Measurements from ENCODE around the gene LRCH1.
"Not testable (repeated sequence)": the region's sequence is repeated elsewhere in the genome, so short reads cannot be mapped to it uniquely, and the experiment has no call there.

The LRCH1 gene

GRCh38 chr13:46552889-46553520 lies at the start of gene LRCH1:
Gene LRCH1, plus strand, starts transcription at chr13:46553170. Its CDS starts 227 bp downstream, at chr13:46553397.
- DNase-seq, result peak; percentile 83

- no peak for DNase-seq
These were observed 48.9 kb upstream of the LRCH1 start for GRCh38 chr13:46504036-46504435.

- no peak for DNase-seq
These were observed 45.0 kb upstream of the LRCH1 start for GRCh38 chr13:46507981-46508380.

GRCh38 chr13:46509981-46510380 lies 43.0 kb upstream of the LRCH1 start:
- no peak for DNase-seq

- DNase-seq, result no peak
These were observed 37.2 kb upstream of the LRCH1 start for GRCh38 chr13:46515803-46516202.

GRCh38 chr13:46516599-46517338 lies 36.2 kb upstream of the LRCH1 start:
- no peak for DNase-seq

- DNase-seq, result not testable (repeated sequence)
These were observed 35.2 kb upstream of the LRCH1 start for GRCh38 chr13:46517748-46518147.

GRCh38 chr13:46519182-46519581 lies 33.8 kb upstream of the LRCH1 start:
- no peak for DNase-seq

- DNase-seq, result no peak
These were observed 32.8 kb upstream of the LRCH1 start for GRCh38 chr13:46520166-46520565.

- no peak for DNase-seq
These were observed 31.5 kb upstream of the LRCH1 start for GRCh38 chr13:46521486-46521885.

GRCh38 chr13:46521921-46522747 lies 30.8 kb upstream of the LRCH1 start:
- DNase-seq, result no peak

- no peak for DNase-seq
These were observed 30.3 kb upstream of the LRCH1 start for GRCh38 chr13:46522748-46523030.

- no peak for DNase-seq
These were observed 28.8 kb upstream of the LRCH1 start for GRCh38 chr13:46523972-46524752.

- no peak for DNase-seq
These were observed 26.8 kb upstream of the LRCH1 start for GRCh38 chr13:46526100-46526735.

- no peak for DNase-seq
These were observed 26.2 kb upstream of the LRCH1 start for GRCh38 chr13:46526740-46527139.

- no peak for DNase-seq
These were observed 25.7 kb upstream of the LRCH1 start for GRCh38 chr13:46527237-46527636.

- no peak for DNase-seq
These were observed 23.6 kb upstream of the LRCH1 start for GRCh38 chr13:46529216-46529919.

GRCh38 chr13:46530084-46530935 lies 22.7 kb upstream of the LRCH1 start:
- no peak for DNase-seq

- no peak for DNase-seq
These were observed 21.0 kb upstream of the LRCH1 start for GRCh38 chr13:46531953-46532352.

GRCh38 chr13:46535002-46535401 lies 18.0 kb upstream of the LRCH1 start:
- no peak for DNase-seq

GRCh38 chr13:46535825-46536224 lies 17.1 kb upstream of the LRCH1 start:
- no peak for DNase-seq
